ENCODE measurements around the gene SKAP1. TPM values are rescaled to one million over a fixed set of nuclear protein-coding genes. Genes with fewer than 3 reads are reported as not detected.

Gene SKAP1
- total and polyA plus RNA-seq, 2 experiments from 2014 or later, result 0.36 TPM; not detected in 1

- Histone ChIP-seq H3K9me3 (ENCODE audit: low read depth) (no peaks in the 10 kb centered on the region), H3K27ac (no peak overlapping the region), H3K4me1 (ENCODE audit: low read depth) (peaks cover 13% of the 10 kb centered on the region), H3K36me3 (no peaks in the 10 kb centered on the region), H3K27me3 (peaks cover 19% of the 10 kb centered on the region), H3K4me3 (no peak overlapping the region)
- DNase-seq (ENCODE audit: low read depth in 1 of 2, low spot score in 1 of 2), result no peak
- no peak for TF ChIP-seq CTCF (IDR thresholded peaks at IDR 0.05; ENCODE audit: low read depth, low read length)
These were observed 40.1 kb downstream of the SKAP1 start for GRCh38 chr17:48389903-48390302.

- no peak for DNase-seq (ENCODE audit: low read depth in 1 of 2, low spot score in 1 of 2)
- peaks cover 25% of the 10 kb centered on the region for H3K27me3 ChIP-seq
These were observed 40.9 kb downstream of the SKAP1 start for GRCh38 chr17:48388955-48389743.

GRCh38 chr17:48386826-48387225 is 43.2 kb downstream of the SKAP1 start:
- no peak overlapping the region for H3K27ac ChIP-seq
- no peak for TF ChIP-seq CTCF (IDR thresholded peaks at IDR 0.05; ENCODE audit: low read depth, low read length)
- DNase-seq (ENCODE audit: low read depth in 1 of 2, low spot score in 1 of 2), result no peak
- H3K4me1 ChIP-seq (ENCODE audit: low read depth), result peaks cover 14% of the 10 kb centered on the region
- no peaks in the 10 kb centered on the region for H3K9me3 ChIP-seq (ENCODE audit: low read depth)
- H3K36me3 ChIP-seq, result no peaks in the 10 kb centered on the region
- H3K27me3 ChIP-seq, result peaks cover 35% of the 10 kb centered on the region
- H3K4me3 ChIP-seq, result no peak overlapping the region

More at GRCh38 chr17:48388955-48389743, 40.9 kb downstream of the SKAP1 start:
- Histone ChIP-seq H3K27ac (no peak overlapping the region), H3K36me3 (no peaks in the 10 kb centered on the region), H3K4me1 (ENCODE audit: low read depth) (peaks cover 14% of the 10 kb centered on the region), H3K4me3 (no peak overlapping the region), H3K9me3 (ENCODE audit: low read depth) (no peaks in the 10 kb centered on the region)
- no peak for TF ChIP-seq CTCF (IDR thresholded peaks at IDR 0.05; ENCODE audit: low read depth, low read length)

- H3K4me3 ChIP-seq, result no peak overlapping the region
- no peaks in the 10 kb centered on the region for H3K9me3 ChIP-seq (ENCODE audit: low read depth)
- H3K36me3 ChIP-seq, result no peaks in the 10 kb centered on the region
- peaks cover 46% of the 10 kb centered on the region for H3K27me3 ChIP-seq
- DNase-seq (ENCODE audit: low read depth in 1 of 2, low spot score in 1 of 2), result no peak
- no peak overlapping the region for H3K27ac ChIP-seq
- peaks cover 14% of the 10 kb centered on the region for H3K4me1 ChIP-seq (ENCODE audit: low read depth)
- TF ChIP-seq CTCF (IDR thresholded peaks at IDR 0.05; ENCODE audit: low read depth, low read length), result no peak
These were observed 44.7 kb downstream of the SKAP1 start for GRCh38 chr17:48385319-48385718.

- Histone ChIP-seq H3K4me3 (no peak overlapping the region), H3K36me3 (no peaks in the 10 kb centered on the region), H3K27ac (no peak overlapping the region), H3K4me1 (ENCODE audit: low read depth) (peaks cover 10% of the 10 kb centered on the region), H3K27me3 (peaks cover 55% of the 10 kb centered on the region), H3K9me3 (ENCODE audit: low read depth) (no peaks in the 10 kb centered on the region)
- TF ChIP-seq CTCF (IDR thresholded peaks at IDR 0.05; ENCODE audit: low read depth, low read length), result no peak
- DNase-seq (ENCODE audit: low read depth in 1 of 2, low spot score in 1 of 2), result no peak
These were observed 45.9 kb downstream of the SKAP1 start for GRCh38 chr17:48384164-48384563.

Measured in cardiac muscle cell (in vitro differentiated cells and primary cell).